Spleen (tissue), 11 donors: ENCODE results near the gene IDH2. TPM values are rescaled to one million over a fixed set of nuclear protein-coding genes. Genes with fewer than 3 reads are reported as not detected.

Experiments
- DNase-seq: peaks from one replicate; pipeline ENCODE4 v3.0.0-alpha.2; 2020
- H3K27ac ChIP-seq, 8 donors: fragments of 200-600 bp; sonication (generic) in 7 of 8; 1 replicate in 4 of 8; 2 replicates in 4 of 8; pipeline versions ENCODE4 v1.5.0 to v1.8.0; 2016 to 2021; ENCODE audit warnings: inconsistent platforms in 4 of 8, mild to moderate bottlenecking in 4 of 8, moderate library complexity in 1 of 8
- H3K27me3 ChIP-seq, 7 donors: fragments of 200-600 bp; sonication (generic) in 6 of 7; replicated peaks in 1 of 7; 1 replicate in 4 of 7; 2 replicates in 3 of 7; pipeline versions ENCODE4 v1.5.0 to v1.8.0; 2016 to 2021; ENCODE audit warnings: inconsistent platforms in 3 of 7, mild to moderate bottlenecking in 1 of 7
- H3K36me3 ChIP-seq, 6 donors: fragments of 200-600 bp; sonication (generic) in 5 of 6; 1 replicate in 4 of 6; 2 replicates in 2 of 6; pipeline versions ENCODE4 v1.5.0 to v1.8.0; 2016 to 2021; ENCODE audit warnings: inconsistent platforms in 2 of 6
- H3K4me1 ChIP-seq, 6 donors: fragments of 200-600 bp; sonication (generic) in 5 of 6; 1 replicate in 3 of 6; 2 replicates in 3 of 6; pipeline versions ENCODE4 v1.5.0 to v1.8.0; 2016 to 2021; ENCODE audit warnings: inconsistent platforms in 3 of 6
- H3K4me3 ChIP-seq, 8 donors: fragments of 200-600 bp; sonication (generic) in 7 of 8; 1 replicate in 4 of 8; 2 replicates in 4 of 8; pipeline versions ENCODE4 v1.5.0 to v1.8.0; 2016 to 2021; ENCODE audit warnings: inconsistent platforms in 4 of 8, mild to moderate bottlenecking in 4 of 8, moderate library complexity in 2 of 8
- H3K9me3 ChIP-seq, 8 donors: fragments of 200-600 bp; sonication (generic) in 7 of 8; 1 replicate in 4 of 8; 2 replicates in 4 of 8; pipeline versions ENCODE4 v1.5.0 to v1.8.0; 2016 to 2021; ENCODE audit warnings: inconsistent platforms in 4 of 8
- POLR2A ChIP-seq, 3 donors: fragments of 450-650 bp; IDR thresholded peaks; one replicate each; pipeline ENCODE4 v1.5.1; 2017; ENCODE audit warnings: antibody characterized with exemption in 3 of 3, mild to moderate bottlenecking in 1 of 3
- POLR2AphosphoS5 ChIP-seq, 3 donors: sonication (generic); formaldehyde crosslinking; IDR thresholded peaks; one replicate each; pipeline ENCODE4 v1.5.1; 2017; ENCODE audit warnings: antibody characterized with exemption in 3 of 3
- WGBS, 5 donors: extraction: QIAGEN DNeasy Blood & Tissue Kit in 3 of 5; methylation state at CpG; one replicate each; pipeline versions ENCODE4 v1.1.5 to v1.1.7; 2013 to 2018; 5-methylcytosine and 5-hydroxymethylcytosine counted together
- intact Hi-C: fragments of 100-400 bp; cut with DNase I; formaldehyde crosslinking; loops from one replicate; pipeline ENCODE4 v1.15.0; 2023; ENCODE audit warnings: low total_unique reads
- polyA plus RNA-seq, 3 donors: library from polyadenylated mRNA; stranded (reverse); fragments of 200-250 nt; gene quantifications; one replicate each; pipeline ENCODE4 v1.2.1, GENCODE V29; 2013
- total RNA-seq, 7 donors: library from RNA; depleted of rRNA in 3 of 7; stranded (reverse); fragments of >200 nt in 3 of 7; fragmentation: NEBNext Ultra II Directional in 4 of 7; extraction: Animal tissue kit (Norgen Biotek cat#: 25700) in 4 of 7; gene quantifications; one replicate each; pipeline versions ENCODE4 v1.1.0 to v1.2.1, GENCODE V29; 2016 to 2021
- TF ChIP-seq, protein P1 (sequence below), 11 experiments: fragments of 200-600 bp in 7 of 11; fragments of 450-650 bp in 4 of 11; sonication (generic) in 4 of 11; IDR thresholded peaks in 8 of 11; conservative IDR thresholded peaks in 3 of 11; 1 replicate in 7 of 11; 2 replicates in 4 of 11; pipeline versions ENCODE4 v1.4.0 to v1.8.0; 2016 to 2021; ENCODE audit warnings: antibody characterized with exemption in 11 of 11, inconsistent platforms in 4 of 11, mild to moderate bottlenecking in 1 of 11
- donor health status: healthy with polysubstance abuse.
- donor health status: DM: no; HTN: no; CAD: no; lungs with moderate emphysema.
- donor health status: DM: no; HTN: no; CAD: no.
- donor health status: Bipolar disorder and iron deficiency.
- donor health status: healthy.
- donor health status: DM: no; HTN: no; CAD: no.
- donor health status: DM: yes; HTN: yes; CAD: no.

The IDH2 gene
- total and polyA plus RNA-seq, 10 donors: 36.4 to 70.9 (median 53.0) TPM

DNA sequence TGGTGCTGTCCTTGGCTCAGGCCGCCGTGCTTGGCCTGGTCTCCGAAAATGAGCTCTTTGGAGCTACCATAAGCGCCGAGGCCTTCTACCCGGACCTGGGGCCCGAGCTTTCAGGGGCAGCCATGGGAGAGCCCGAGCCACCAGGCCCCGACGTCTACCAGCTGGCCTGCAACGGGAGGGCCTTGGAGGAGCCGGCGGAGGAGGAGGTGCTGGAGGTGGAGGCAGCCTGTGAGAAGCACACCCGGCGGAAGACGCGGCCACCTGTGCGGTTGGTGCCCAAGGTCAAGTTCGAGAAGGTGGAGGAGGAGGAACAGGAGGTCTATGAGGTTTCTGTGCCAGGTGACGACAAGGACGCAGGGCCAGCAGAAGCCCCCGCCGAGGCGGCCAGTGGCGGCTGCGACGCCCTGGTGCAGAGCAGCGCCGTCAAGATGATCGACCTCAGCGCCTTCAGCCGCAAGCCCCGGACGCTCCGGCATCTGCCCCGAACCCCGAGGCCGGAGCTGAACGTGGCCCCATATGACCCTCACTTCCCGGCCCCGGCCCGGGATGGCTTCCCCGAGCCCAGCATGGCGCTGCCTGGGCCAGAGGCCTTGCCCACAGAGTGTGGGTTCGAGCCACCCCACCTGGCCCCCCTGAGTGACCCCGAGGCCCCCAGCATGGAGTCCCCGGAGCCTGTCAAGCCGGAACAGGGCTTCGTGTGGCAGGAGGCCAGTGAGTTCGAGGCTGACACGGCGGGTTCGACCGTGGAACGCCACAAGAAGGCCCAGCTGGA lies 34.9 kb downstream of the IDH2 start:
- intact Hi-C loops: loop anchor here (10.0 kb wide), 1 partner anchor 63 kb away; the partner anchor contains the start of gene ZNF710
- Histone ChIP-seq H3K27me3 (no peaks in the 10 kb centered on the region), H3K9me3 (no peaks in the 10 kb centered on the region), H3K27ac (peak overlapping the region in 5 of 8 donors; percentile 33 to 97 (median 47)), H3K4me1 (peaks cover 33 to 88% (median 64%) of the 10 kb centered on the region in 6 donors), H3K4me3 (no peak overlapping the region), H3K36me3 (peaks cover 0 to 38% (median 20%) of the 10 kb centered on the region in 6 donors)
- 89 to 94% (median 93%) methylated on average over 44 to 55 of the region's 55 CpGs for WGBS, 5 donors
- no peak for DNase-seq
- TF ChIP-seq POLR2A (IDR thresholded peaks at IDR 0.05) (no peak), POLR2AphosphoS5 (IDR thresholded peaks at IDR 0.05) (peak in 1 of 3 donors; percentile 30)
- TF ChIP-seq, protein P1, sequence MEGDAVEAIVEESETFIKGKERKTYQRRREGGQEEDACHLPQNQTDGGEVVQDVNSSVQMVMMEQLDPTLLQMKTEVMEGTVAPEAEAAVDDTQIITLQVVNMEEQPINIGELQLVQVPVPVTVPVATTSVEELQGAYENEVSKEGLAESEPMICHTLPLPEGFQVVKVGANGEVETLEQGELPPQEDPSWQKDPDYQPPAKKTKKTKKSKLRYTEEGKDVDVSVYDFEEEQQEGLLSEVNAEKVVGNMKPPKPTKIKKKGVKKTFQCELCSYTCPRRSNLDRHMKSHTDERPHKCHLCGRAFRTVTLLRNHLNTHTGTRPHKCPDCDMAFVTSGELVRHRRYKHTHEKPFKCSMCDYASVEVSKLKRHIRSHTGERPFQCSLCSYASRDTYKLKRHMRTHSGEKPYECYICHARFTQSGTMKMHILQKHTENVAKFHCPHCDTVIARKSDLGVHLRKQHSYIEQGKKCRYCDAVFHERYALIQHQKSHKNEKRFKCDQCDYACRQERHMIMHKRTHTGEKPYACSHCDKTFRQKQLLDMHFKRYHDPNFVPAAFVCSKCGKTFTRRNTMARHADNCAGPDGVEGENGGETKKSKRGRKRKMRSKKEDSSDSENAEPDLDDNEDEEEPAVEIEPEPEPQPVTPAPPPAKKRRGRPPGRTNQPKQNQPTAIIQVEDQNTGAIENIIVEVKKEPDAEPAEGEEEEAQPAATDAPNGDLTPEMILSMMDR (IDR thresholded peaks at IDR 0.05 in 8 of 11, conservative IDR thresholded peaks at IDR 0.05 in 3 of 11): no peak

DNA sequence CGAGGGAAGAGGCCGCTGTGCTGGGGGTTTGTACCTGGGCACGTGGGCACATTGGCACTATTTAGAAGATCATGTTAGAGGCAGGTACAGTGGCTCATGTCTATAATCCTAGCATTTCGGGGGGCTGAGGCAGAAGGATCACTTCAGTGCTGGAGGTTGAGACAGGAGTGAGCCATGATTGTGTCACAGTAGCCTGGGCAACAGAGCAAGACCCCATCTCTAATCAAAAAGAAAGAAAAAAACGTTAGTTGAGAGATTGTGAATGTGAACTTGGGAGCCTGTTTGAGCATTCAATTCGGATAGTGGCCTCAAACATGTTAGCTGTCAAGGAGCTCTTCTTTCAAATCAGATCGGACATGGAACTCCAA lies 36.6 kb downstream of the IDH2 start:
- Histone ChIP-seq H3K4me3 (peak overlapping the region in 1 of 8 donors; percentile 49), H3K36me3 (peaks cover 0 to 32% (median 18%) of the 10 kb centered on the region in 6 donors), H3K4me1 (peaks cover 41 to 93% (median 73%) of the 10 kb centered on the region in 6 donors), H3K9me3 (no peaks in the 10 kb centered on the region), H3K27me3 (no peaks in the 10 kb centered on the region), H3K27ac (peak overlapping the region; percentile 60 to 97 (median 89))
- intact Hi-C loops: loop anchor here (10.0 kb wide), 1 partner anchor 61 kb away; the partner anchor contains the start of gene ZNF710
- TF ChIP-seq POLR2AphosphoS5 (IDR thresholded peaks at IDR 0.05) (no peak), POLR2A (IDR thresholded peaks at IDR 0.05) (no peak)
- TF ChIP-seq, protein P1 (IDR thresholded peaks at IDR 0.05 in 8 of 11, conservative IDR thresholded peaks at IDR 0.05 in 3 of 11): no peak
- DNase-seq: no peak
- 80 to 87% (median 83%) methylated on average over 7 of the region's 7 CpGs for WGBS, 5 donors

DNA sequence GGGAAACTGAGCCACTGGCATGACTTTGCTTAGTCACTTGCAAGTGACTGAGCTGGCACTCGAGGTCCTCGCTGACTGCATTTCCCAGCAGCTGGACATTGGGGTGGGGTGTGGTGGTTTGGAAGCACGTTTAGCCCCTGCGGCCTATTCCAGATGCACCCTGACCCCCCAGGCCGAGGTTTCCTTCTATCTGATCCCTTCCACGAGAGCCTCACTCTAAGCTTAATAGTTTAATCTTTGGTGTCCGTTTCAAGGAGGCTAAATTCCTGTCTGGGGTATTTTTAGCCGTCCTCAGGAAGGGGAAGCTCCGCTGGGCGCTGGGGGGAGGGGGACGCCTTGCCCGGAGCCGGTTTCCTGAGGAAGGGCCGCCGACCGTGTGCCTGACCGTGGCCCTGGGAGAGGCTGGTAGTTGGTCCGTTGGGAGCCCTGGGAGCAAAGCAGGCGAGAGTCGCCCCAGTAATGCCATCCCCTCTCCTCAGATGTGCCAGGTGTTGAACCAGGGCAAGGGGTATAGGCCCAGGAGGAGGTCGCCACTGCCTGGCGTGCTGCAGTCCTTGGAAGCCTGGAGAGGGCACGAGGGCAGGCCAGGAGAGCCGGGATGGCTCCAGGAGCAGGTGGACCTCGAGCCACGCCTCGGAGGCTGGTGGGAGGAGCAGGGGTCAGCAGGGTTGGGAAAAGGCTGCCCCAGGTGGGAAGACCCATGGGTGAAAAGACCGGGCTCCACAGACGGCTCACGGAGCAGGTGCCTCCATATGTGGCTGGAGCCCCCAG lies 37.2 kb downstream of the IDH2 start:
- Histone ChIP-seq H3K27me3 (no peaks in the 10 kb centered on the region), H3K4me3 (peak overlapping the region in 2 of 8 donors; percentile 2 to 49), H3K36me3 (peaks cover 0 to 32% (median 18%) of the 10 kb centered on the region in 6 donors), H3K27ac (peak overlapping the region; percentile 60 to 97 (median 89)), H3K4me1 (peaks cover 46 to 93% (median 73%) of the 10 kb centered on the region in 6 donors), H3K9me3 (no peaks in the 10 kb centered on the region)
- peak; percentile 93 for DNase-seq
- WGBS, 5 donors: 30 to 40% (median 37%) methylated on average over 24 to 30 of the region's 30 CpGs
- intact Hi-C loops: loop anchor here (10.0 kb wide), 1 partner anchor 60 kb away; the partner anchor contains the start of gene ZNF710
- TF ChIP-seq POLR2AphosphoS5 (IDR thresholded peaks at IDR 0.05) (peak; percentile 71 to 87 (median 85)), POLR2A (IDR thresholded peaks at IDR 0.05) (no peak)

DNA sequence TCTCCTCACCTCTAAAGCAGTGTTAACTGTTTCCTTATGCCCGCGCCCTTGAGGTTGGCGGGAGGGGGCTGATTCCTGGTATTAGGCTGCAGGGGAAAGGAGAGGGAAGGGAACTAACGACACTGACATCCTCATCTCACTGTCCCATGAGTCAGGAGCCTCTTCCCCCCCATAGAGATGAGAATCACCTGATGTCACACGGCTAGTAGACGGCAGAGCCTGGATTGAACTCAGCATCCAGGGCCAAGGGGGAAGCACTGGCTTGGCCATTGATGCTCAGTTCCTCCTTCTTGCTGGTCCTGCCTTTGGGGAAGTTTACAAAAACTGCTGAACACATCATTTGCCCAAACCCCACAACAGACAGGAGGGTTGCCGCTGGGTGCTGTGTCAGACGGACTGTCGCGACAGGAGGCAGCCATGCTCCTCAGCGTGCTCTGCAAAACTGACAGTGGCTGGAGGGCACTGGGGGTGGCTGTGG lies 38.5 kb downstream of the IDH2 start:
- DNase-seq: peak; percentile 90
- no peaks in the 10 kb centered on the region for H3K9me3 ChIP-seq
- H3K27me3 ChIP-seq: no peaks in the 10 kb centered on the region
- H3K36me3 ChIP-seq: peaks cover 0 to 22% (median 17%) of the 10 kb centered on the region in 6 donors
- peak; percentile 69 to 86 (median 70) for TF ChIP-seq POLR2AphosphoS5 (IDR thresholded peaks at IDR 0.05)
- TF ChIP-seq, protein P1 (IDR thresholded peaks at IDR 0.05 in 8 of 11, conservative IDR thresholded peaks at IDR 0.05 in 3 of 11): peak in 1 of 11 experiments; percentile 10
- TF ChIP-seq POLR2A (IDR thresholded peaks at IDR 0.05): no peak
- peak overlapping the region; percentile 53 to 97 (median 89) for H3K27ac ChIP-seq
- WGBS, 5 donors: 41 to 55% (median 45%) methylated on average over 11 of the region's 11 CpGs
- peaks cover 59 to 93% (median 79%) of the 10 kb centered on the region in 6 donors for H3K4me1 ChIP-seq
- intact Hi-C loops: loop anchor here (10.0 kb wide), 1 partner anchor 59 kb away; the partner anchor contains the start of gene ZNF710
- H3K4me3 ChIP-seq: peak overlapping the region in 1 of 8 donors; percentile 49
